H9 (cell line): ENCODE measurements around the gene IGFBP4. TPM values are rescaled to one million over a fixed set of nuclear protein-coding genes. Genes with fewer than 3 reads are reported as not detected.

ENCODE experiments used
- DNase-seq: peaks from one replicate; pipeline ENCODE4 v3.0.0-alpha.2; 2017
- H2AFZ ChIP-seq: one replicate; pipeline ENCODE4 v1.6.1; 2013; ENCODE audit warnings: mild to moderate bottlenecking, low read length, control low read depth, moderate library complexity
- H2AK5ac ChIP-seq: 2 replicates; pipeline ENCODE4 v1.6.1; 2013; ENCODE audit warnings: low read length, control low read depth, mixed read lengths; ENCODE audit not compliant: insufficient read length
- H2BK120ac ChIP-seq: one replicate; pipeline ENCODE4 v1.6.1; 2013; ENCODE audit warnings: low read depth, mild to moderate bottlenecking, low read length, control low read depth, inconsistent platforms; ENCODE audit not compliant: poor library complexity, severe bottlenecking
- H2BK12ac ChIP-seq: 2 replicates; pipeline ENCODE4 v1.6.1; 2013; ENCODE audit warnings: low read length, control low read depth, mixed read lengths, low read depth; ENCODE audit not compliant: insufficient read length
- H2BK15ac ChIP-seq: 2 replicates; pipeline ENCODE4 v1.6.1; 2013; ENCODE audit warnings: low read depth, low read length, control low read depth
- H2BK20ac ChIP-seq: one replicate; pipeline ENCODE4 v1.6.1; 2013; ENCODE audit warnings: low read depth, mild to moderate bottlenecking, low read length, control low read depth, inconsistent platforms; ENCODE audit not compliant: poor library complexity, severe bottlenecking
- H2BK5ac ChIP-seq: 2 replicates; pipeline ENCODE4 v1.6.1; 2013; ENCODE audit warnings: low read length, control low read depth, mixed read lengths; ENCODE audit not compliant: insufficient read length
- H3K14ac ChIP-seq: 2 replicates; pipeline ENCODE4 v1.6.1; 2013; ENCODE audit warnings: low read length, control low read depth; ENCODE audit not compliant: insufficient read depth
- H3K18ac ChIP-seq: 2 replicates; pipeline ENCODE4 v1.6.1; 2013; ENCODE audit warnings: low read depth, mild to moderate bottlenecking, mixed read lengths, low read length, control low read depth; ENCODE audit not compliant: insufficient read length
- H3K23ac ChIP-seq: 2 replicates; pipeline ENCODE4 v1.6.1; 2013; ENCODE audit warnings: low read length, control low read depth, mixed read lengths, low read depth; ENCODE audit not compliant: insufficient read length
- H3K23me2 ChIP-seq: 2 replicates; pipeline ENCODE4 v1.6.1; 2013; ENCODE audit warnings: low read depth, mild to moderate bottlenecking, mixed read lengths, low read length, control low read depth; ENCODE audit not compliant: insufficient read length, poor library complexity, severe bottlenecking
- H3K27ac ChIP-seq: 2 replicates; pipeline ENCODE4 v1.5.1; 2013; ENCODE audit warnings: low read length, control low read depth, mixed read lengths, low read depth; ENCODE audit not compliant: insufficient read length
- H3K27me3 ChIP-seq: 2 replicates; pipeline ENCODE4 v1.6.1; 2013; ENCODE audit warnings: low read length, control low read depth, inconsistent platforms; ENCODE audit not compliant: insufficient read depth
- H3K4ac ChIP-seq: 2 replicates; pipeline ENCODE4 v1.6.1; 2013; ENCODE audit warnings: low read depth, mild to moderate bottlenecking, control low read depth, inconsistent platforms, low read length, moderate library complexity
- H3K4me1 ChIP-seq: 2 replicates; pipeline ENCODE4 v1.6.1; 2013; ENCODE audit warnings: low read length, control low read depth, inconsistent platforms; ENCODE audit not compliant: insufficient read depth
- H3K4me2 ChIP-seq: 2 replicates; pipeline ENCODE4 v1.6.1; 2013; ENCODE audit warnings: low read length, control low read depth, mixed read lengths; ENCODE audit not compliant: insufficient read length, insufficient read depth
- H3K56ac ChIP-seq: 2 replicates; pipeline ENCODE4 v1.6.1; 2013; ENCODE audit warnings: low read depth, mild to moderate bottlenecking, mixed read lengths, low read length, control low read depth; ENCODE audit not compliant: insufficient read length
- H3K79me1 ChIP-seq: 2 replicates; pipeline ENCODE4 v1.6.1; 2013; ENCODE audit warnings: low read depth, mild to moderate bottlenecking, moderate library complexity, low read length, control low read depth, inconsistent platforms; ENCODE audit not compliant: insufficient read depth, poor library complexity, severe bottlenecking
- H3K79me2 ChIP-seq: 2 replicates; pipeline ENCODE4 v1.6.1; 2013; ENCODE audit warnings: low read length, control low read depth, inconsistent platforms; ENCODE audit not compliant: insufficient read depth
- H3K9ac ChIP-seq: 2 replicates; pipeline ENCODE4 v1.6.1; 2013; ENCODE audit warnings: low read length, control low read depth, mixed read lengths; ENCODE audit not compliant: insufficient read length; ENCODE audit errors: extremely low read depth
- H3K9me3 ChIP-seq: one replicate; pipeline ENCODE4 v1.6.1; 2013; ENCODE audit warnings: low read depth, low read length, inconsistent platforms; ENCODE audit not compliant: control insufficient read depth
- H3T11ph ChIP-seq: one replicate; pipeline ENCODE4 v1.6.1; 2013; ENCODE audit warnings: mild to moderate bottlenecking, low read length, control low read depth, inconsistent platforms
- H4K20me1 ChIP-seq: one replicate; pipeline ENCODE4 v1.6.1; 2013; ENCODE audit not compliant: control insufficient read depth, insufficient read length, insufficient read depth
- H4K5ac ChIP-seq: 2 replicates; pipeline ENCODE4 v1.6.1; 2013; ENCODE audit warnings: low read depth, mild to moderate bottlenecking, mixed read lengths, low read length, control low read depth; ENCODE audit not compliant: insufficient read length
- H4K8ac ChIP-seq: replicated peaks from 2 replicates; pipeline ENCODE4 v1.6.1; 2013; ENCODE audit warnings: low read length, control low read depth, mixed read lengths, low read depth; ENCODE audit not compliant: insufficient read length
- H4K91ac ChIP-seq: 2 replicates; pipeline ENCODE4 v1.6.1; 2013; ENCODE audit warnings: low read depth, mild to moderate bottlenecking, moderate library complexity, mixed read lengths, low read length, control low read depth; ENCODE audit not compliant: insufficient read length
- H3K27ac Mint-ChIP-seq, 3 experiments: 2 replicates in 2 of 3; 3 replicates in 1 of 3; pipeline ENCODE4 v1.8.0; 2020 to 2021; ENCODE audit warnings: mixed read lengths in 3 of 3, mild to moderate bottlenecking in 1 of 3, moderate library complexity in 1 of 3
- H3K27me3 Mint-ChIP-seq: 2 replicates; pipeline ENCODE4 v1.8.0; 2021; ENCODE audit warnings: low read depth, mild to moderate bottlenecking, moderate library complexity, mixed read lengths
- H3K36me3 Mint-ChIP-seq, 3 experiments: 2 replicates in 2 of 3; 3 replicates in 1 of 3; pipeline ENCODE4 v1.8.0; 2020 to 2021; ENCODE audit warnings: low read depth in 3 of 3, mixed read lengths in 3 of 3; ENCODE audit not compliant: insufficient read depth in 1 of 3
- H3K4me1 Mint-ChIP-seq, 2 experiments: 2 replicates each; pipeline ENCODE4 v1.8.0; 2020; ENCODE audit warnings: mixed read lengths in 2 of 2
- H3K4me3 Mint-ChIP-seq, 2 experiments: 2 replicates in 1 of 2; 3 replicates in 1 of 2; pipeline ENCODE4 v1.8.0; 2020 to 2021; ENCODE audit warnings: mild to moderate bottlenecking in 2 of 2, mixed read lengths in 2 of 2, moderate library complexity in 1 of 2
- H3K9me3 Mint-ChIP-seq, 2 experiments: 2 replicates in 1 of 2; 3 replicates in 1 of 2; pipeline ENCODE4 v1.8.0; 2020; ENCODE audit warnings: mild to moderate bottlenecking in 2 of 2, mixed read lengths in 2 of 2, moderate library complexity in 1 of 2
- CTCF ChIP-seq: fragments of 200-600 bp; sonication (generic); conservative IDR thresholded peaks from 3 replicates; pipeline ENCODE4 v1.8.0; 2021; ENCODE audit warnings: antibody characterized with exemption, mild to moderate bottlenecking
- WGBS: extraction: QIAGEN DNeasy Blood & Tissue Kit; methylation state at CpG from one replicate; pipeline ENCODE4 v1.1.7; 2013; ENCODE audit warnings: missing lambda C conversion rate, low lambda C conversion rate, mixed read lengths; ENCODE audit not compliant: insufficient read length; ENCODE audit errors: extremely low coverage; 5-methylcytosine and 5-hydroxymethylcytosine counted together
- total RNA-seq: library from RNA; stranded (reverse); gene quantifications from 2 replicates; pipeline ENCODE4 v1.2.1, GENCODE V29; 2021

The IGFBP4 gene
- total RNA-seq, 1 experiment from 2014 or later: 49.9 TPM

DNA sequence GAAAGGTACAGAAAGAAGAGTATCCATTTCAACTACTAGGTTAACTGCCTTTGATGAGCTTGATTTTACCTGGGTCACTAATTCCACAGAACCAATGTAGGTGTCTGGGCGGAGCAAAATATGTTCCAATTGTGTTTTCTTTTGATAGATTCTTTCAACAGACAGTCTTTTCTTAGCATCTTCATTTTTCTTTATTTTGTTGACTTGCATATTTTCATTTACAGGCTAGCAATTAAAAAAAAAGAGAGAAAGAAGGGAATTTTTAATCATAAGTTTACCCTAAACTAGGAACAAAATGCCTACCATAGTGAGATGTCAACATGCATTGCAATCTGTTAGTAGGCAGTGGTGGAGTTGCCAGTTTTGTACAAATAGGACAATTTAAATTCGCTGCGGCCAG is 26.6 kb upstream of the IGFBP4 start:
- peaks cover 5% of the 10 kb centered on the region; the same call in 1 of the 2 replicates for H3K79me2 ChIP-seq
- H3K23me2 ChIP-seq: peaks cover 9% of the 10 kb centered on the region
- peaks cover 32 to 41% of the 10 kb centered on the region in 2 experiments for H3K4me1 Mint-ChIP-seq
- H3K9me3 Mint-ChIP-seq: peaks cover 0 to 2% of the 10 kb centered on the region in 2 experiments; a peak in 1 of 5 replicates
- H3K27me3 ChIP-seq: no peaks in the 10 kb centered on the region
- H2BK20ac ChIP-seq: no peak overlapping the region
- no peak for DNase-seq
- no peaks in the 10 kb centered on the region for H3K27me3 Mint-ChIP-seq
- H3K14ac ChIP-seq: no peak overlapping the region
- H4K20me1 ChIP-seq: no peaks in the 10 kb centered on the region
- no peak overlapping the region for H3K4ac ChIP-seq
- H3K9me3 ChIP-seq: no peaks in the 10 kb centered on the region
- no peak overlapping the region for H2BK15ac ChIP-seq
- H3K4me1 ChIP-seq: no peaks in the 10 kb centered on the region
- no peak overlapping the region for H4K5ac ChIP-seq
- no peak overlapping the region for H3K56ac ChIP-seq
- H3K23ac ChIP-seq: no peak overlapping the region
- no peak overlapping the region for H4K8ac ChIP-seq
- H2AFZ ChIP-seq: no peak overlapping the region
- H3K79me1 ChIP-seq: no peaks in the 10 kb centered on the region
- 0 out of 7 replicates have a peak overlapping the region, but pooled peaks of 1 of the 3 experiments have one; percentile 16 for H3K27ac Mint-ChIP-seq
- WGBS: no CpG with 5 or more reads among the region's 3 CpGs
- H3K4me3 Mint-ChIP-seq: peak overlapping the region; percentile 97 to 99
- H3K9ac ChIP-seq: peak overlapping the region; percentile 66
- H3K27ac ChIP-seq: no peak overlapping the region
- TF ChIP-seq CTCF: no peak
- peak overlapping the region; percentile 91 for H3K4me2 ChIP-seq
- no peak overlapping the region for H4K91ac ChIP-seq
- no peak overlapping the region for H3T11ph ChIP-seq
- H2BK5ac ChIP-seq: no peak overlapping the region
- H3K36me3 Mint-ChIP-seq: peaks cover 38 to 42% (median 38%) of the 10 kb centered on the region in 3 experiments
- no peak overlapping the region for H3K18ac ChIP-seq
- H2BK120ac ChIP-seq: no peak overlapping the region
- H2AK5ac ChIP-seq: no peak overlapping the region
- no peak overlapping the region for H2BK12ac ChIP-seq
